Stimulated activated CD4-positive, alpha-beta T cell treated with anti-CD3 and anti-CD28 coated beads, TNF-alpha, amount 100 ng/mL, for 4 hours (primary cell): Measurements from ENCODE around the gene MARCHF2.
"Not testable (repeated sequence)": the region's sequence is repeated elsewhere in the genome, so short reads cannot be mapped to it uniquely, and the experiment has no call there.

ENCODE experiments used
- DNase-seq, 3 experiments: peaks; one replicate each; pipeline ENCODE4 v3.0.0-alpha.2; 2020; ENCODE audit warnings: low read depth in 3 of 3

Gene MARCHF2

DNA sequence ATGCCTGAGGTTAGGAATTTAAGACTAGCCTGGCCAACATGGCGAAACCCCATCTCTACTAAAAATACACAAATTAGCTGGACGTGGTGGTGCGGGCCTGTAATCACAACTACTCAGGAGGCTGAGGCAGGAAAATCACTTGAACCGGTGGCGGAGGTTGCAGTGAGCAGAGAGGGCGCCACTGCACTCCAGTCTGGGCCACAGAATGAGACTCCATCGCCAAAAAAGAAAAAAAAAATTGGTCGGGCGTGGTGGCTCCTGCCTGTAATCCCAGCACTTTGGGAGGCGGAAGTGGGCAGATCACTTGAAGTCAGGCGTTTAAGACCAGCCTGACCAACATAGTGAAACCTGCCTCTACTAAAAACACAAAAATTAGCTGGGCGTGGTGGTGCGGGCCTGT lies 2.4 kb upstream of the MARCHF2 start:
- DNase-seq: not testable (repeated sequence)

GRCh38 chr19:8413629-8413995 lies 507 bp downstream of the MARCHF2 start:
- no peak for DNase-seq

GRCh38 chr19:8416796-8417195 lies 3.7 kb downstream of the MARCHF2 start:
- DNase-seq: no peak

GRCh38 chr19:8421484-8422461 lies 8.7 kb downstream of the MARCHF2 start:
- no peak for DNase-seq

- no peak for DNase-seq
These were observed 10.7 kb downstream of the MARCHF2 start for GRCh38 chr19:8423817-8424223.

GRCh38 chr19:8425331-8425730 lies 12.2 kb downstream of the MARCHF2 start:
- DNase-seq: not testable (repeated sequence)

DNA sequence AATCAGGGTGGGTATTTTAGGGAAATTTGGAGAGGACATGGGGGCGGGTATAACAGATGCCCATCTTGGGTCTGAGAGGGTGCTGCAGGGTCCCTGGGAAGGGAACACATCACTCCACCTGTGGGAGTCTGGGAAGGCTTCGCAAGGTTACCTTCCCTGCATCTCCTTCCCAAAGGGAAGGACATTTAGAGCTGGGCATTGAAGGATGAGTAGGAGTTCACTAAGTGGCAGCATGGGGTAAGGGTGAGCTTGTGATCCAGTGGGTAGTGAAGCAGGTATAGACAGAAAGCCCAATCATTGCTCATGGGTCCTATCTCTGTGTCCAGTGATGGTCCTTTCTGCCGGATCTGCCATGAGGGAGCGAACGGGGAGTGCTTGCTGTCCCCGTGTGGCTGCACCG lies 13.2 kb downstream of the MARCHF2 start:
- no peak for DNase-seq

- no peak for DNase-seq
These were observed 15.9 kb downstream of the MARCHF2 start for GRCh38 chr19:8429044-8429443.

DNA sequence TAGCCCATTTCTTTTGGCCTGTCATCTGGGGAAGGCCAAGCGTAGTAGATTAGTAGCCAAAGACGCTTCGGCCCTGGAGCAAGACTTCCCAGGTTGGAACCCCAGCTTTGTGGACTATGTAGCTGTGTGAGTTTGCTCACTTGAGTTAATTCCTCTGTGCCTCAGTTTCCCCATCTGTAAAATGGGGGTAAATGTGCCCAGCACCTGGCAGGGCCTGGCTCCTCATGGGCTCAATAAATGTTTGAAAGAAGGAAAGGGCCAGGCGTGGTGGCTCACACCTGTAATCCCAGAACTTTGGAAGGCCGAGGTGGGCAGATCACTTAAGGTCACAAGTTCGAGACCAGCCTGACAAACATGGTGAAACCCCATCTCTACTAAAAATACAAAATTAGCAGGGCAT lies 16.7 kb downstream of the MARCHF2 start:
- DNase-seq: no peak

DNA sequence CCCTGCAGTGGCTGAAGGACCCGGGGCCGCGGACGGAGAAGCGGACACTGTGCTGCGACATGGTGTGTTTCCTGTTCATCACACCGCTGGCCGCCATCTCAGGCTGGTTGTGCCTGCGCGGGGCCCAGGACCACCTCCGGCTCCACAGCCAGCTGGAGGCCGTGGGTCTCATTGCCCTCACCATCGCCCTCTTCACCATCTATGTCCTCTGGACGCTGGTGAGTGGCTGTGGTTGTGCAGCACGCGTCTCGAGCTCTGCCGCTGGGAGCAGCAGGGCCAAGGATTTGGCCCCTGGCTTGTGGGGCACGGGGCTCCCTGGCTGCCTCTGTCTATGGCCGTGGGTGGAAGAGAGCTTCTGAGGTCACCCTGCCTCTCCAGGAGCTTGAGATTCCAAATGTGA lies 17.5 kb downstream of the MARCHF2 start:
- no peak for DNase-seq

GRCh38 chr19:8438236-8438635 lies 25.1 kb downstream of the MARCHF2 start:
- DNase-seq: no peak

- DNase-seq: no peak
These were observed 28.8 kb downstream of the MARCHF2 start for GRCh38 chr19:8441725-8442544.

DNA sequence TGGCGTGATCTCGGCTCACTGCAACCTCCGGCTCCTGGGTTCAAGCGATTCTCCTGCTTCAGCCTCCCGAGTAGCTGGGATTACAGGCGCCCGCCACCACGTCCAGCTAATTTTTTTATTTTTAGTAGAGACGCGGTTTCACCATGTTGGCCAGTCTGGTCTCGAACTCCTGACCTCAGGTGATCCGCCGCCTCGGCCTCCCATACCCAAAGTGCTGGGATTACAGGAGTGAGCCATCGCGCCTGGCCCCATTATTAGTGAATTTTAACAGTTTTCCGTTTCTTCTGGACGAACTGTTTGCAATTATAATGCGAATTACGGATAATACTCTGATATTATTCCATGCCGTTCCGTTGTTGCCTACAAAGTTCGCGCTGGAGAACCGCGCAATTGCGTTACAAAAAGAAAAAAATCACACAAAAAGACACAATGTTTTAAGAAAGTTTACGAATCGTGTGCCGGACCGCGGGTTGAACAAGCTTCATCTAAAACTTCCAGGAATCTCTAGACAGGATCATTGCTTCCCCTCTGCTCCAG lies 31.1 kb downstream of the MARCHF2 start:
- not testable (repeated sequence) for DNase-seq

DNA sequence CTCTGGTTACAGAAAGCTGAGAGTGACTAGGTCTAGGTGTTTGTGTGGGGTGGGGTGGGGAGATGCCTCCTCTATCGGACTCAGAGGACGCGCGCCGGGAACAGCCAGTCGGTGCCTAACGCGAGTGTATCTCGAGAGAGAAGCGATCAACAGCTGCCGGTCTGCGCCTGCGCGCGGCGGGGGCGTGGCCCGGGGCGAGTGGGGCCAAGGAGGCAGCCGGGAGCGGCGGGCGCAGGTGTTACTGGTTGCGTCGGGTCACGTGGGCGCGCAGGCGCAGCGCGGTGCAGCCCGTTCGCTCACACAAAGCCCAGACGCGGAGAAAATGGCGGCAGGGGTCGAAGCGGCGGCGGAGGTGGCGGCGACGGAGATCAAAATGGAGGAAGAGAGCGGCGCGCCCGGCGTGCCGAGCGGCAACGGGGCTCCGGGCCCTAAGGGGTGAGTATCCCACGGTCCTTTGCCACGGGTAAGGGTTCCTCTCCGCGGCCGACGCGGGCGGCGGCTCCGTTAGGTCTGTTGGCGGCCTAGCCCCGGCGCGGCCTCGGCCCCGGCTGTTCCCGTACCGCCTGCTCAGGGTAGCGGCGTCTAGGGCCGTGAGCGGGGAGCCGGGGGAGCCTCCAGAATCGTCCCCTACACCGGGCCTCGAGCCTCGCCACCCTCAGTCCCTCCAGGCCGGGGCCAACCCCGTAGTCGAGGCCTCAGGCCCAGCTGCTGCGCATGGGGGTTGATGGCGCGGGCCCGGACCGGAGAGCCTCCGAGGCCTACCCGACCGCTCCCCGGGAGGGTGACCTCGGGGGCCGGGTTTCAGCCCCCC lies 31.8 kb downstream of the MARCHF2 start, which contains the start of gene HNRNPM:
TSS of gene HNRNPM (plus strand) at position 299 of the 811 bp plus-strand sequence. CDS start at position 323, 24 bp downstream.
- peak; percentile 99 to 100 (median 100) for DNase-seq

GRCh38 chr19:8445488-8446001 lies 32.4 kb downstream of the MARCHF2 start:
- DNase-seq: peak; percentile 11 to 22 (median 19)

- DNase-seq: no peak
These were observed 33.1 kb downstream of the MARCHF2 start for GRCh38 chr19:8446061-8446709.

DNA sequence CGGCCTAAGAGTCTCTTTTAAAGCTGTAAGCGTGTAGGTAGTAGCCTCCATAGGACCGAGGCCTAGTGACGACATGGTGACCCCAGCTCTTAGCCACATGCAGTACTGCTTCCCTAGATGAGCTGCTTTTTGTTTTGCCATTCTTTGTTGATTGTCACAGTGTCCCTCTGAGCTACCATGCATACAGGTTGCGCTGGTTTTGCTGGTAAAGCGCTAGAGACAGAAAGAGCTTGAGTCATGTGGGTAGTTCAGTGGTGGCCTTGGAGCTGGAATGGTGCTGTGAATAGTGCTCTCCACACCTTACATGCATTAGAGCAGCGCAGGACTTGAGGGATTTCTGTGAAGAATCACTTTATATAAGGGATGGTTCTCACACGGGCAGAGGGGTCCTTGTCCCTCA lies 36.7 kb downstream of the MARCHF2 start:
- no peak for DNase-seq

DNA sequence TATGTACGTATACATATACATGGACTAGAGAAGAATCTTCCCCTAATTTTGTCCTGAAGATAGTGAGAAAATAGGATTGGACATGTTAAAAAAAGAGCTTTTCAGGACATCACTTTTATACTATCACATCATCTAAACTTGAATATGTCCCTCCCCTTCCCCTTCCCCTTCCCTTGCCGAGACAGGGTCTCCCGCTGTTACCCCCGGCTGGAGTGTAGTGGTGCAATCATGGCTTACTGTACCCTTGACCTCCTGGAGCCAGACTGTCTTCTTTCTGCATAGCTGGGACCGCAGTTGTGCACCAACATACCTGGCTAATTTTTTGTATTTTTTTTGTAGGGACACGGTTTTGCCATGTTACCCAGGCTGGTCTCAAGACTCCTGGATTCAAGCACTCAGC lies 38.3 kb downstream of the MARCHF2 start:
- no peak for DNase-seq

DNA sequence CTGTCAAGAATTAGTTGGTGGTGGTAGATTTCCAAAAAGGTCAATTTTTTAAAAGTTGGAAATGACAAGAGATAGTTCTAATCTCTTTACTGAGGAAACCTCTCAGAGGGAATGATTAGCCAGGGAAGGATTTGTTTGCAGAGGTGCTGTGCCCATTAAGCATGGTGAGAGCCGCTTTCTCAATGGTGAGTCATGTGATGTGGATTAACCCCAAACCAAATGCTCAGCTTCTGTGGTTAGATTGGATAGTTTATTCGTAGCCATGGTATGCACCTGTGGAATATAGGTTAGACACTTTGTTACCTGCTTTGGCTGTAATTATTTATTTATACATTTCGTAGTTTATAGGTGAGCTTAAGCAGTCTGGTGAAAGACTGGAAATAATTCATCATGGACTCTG lies 38.8 kb downstream of the MARCHF2 start:
- DNase-seq: no peak

DNA sequence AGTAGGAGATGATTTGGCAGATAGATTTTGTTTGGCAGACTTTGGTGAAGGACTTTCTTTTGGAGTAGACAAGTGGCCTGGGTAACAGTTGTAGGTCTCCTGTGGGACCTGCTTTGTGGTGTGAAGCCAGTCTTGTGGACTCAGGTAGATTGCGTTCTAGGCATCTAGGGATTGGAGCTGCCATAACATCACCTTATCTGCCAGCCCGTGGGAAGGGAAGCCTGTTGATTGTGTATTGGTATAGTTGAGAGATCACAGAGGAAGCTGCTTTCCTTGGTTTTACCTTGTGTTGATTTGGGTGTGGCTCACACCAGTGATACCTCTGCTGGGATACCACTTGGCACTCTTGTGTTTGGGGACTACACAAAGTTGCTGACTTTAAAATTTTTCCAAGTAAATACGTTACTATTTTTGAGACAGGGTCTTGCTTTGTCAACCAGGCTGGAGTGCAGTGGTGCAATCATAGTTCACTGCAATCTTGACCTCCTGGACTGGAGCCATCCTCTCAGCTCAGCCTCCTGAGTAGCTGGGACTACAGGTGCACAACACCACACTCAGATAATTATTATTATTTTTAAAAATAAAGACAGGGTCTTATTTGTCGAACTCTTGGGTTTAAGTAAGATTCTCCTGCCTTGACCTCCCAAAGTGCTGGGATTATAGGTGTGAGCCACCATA lies 39.5 kb downstream of the MARCHF2 start:
- no peak for DNase-seq
